Stimulated activated effector memory CD8-positive, alpha-beta T cell treated with anti-CD3 and anti-CD28 coated beads, Interleukin-12 subunit alpha, Interleukin-12 subunit beta, amount 100 ng/mL, for 72 hours (primary cell): ENCODE measurements around the gene GNAQ.

Experiments
- ATAC-seq: fragments of 150-1000 bp; cut with Tn5 transposase; 2 replicates; pipeline ENCODE4 v1.10.0; 2021
- DNase-seq, 2 donors: peaks; one replicate each; pipeline ENCODE4 v3.0.0; 2021 to 2022; ENCODE audit warnings: low spot score in 2 of 2
- H3K27ac Mint-ChIP-seq: one replicate; pipeline ENCODE4 v1.8.0; 2022; ENCODE audit warnings: mild to moderate bottlenecking, mixed read lengths
- H3K36me3 Mint-ChIP-seq: one replicate; pipeline ENCODE4 v1.8.0; 2022; ENCODE audit warnings: mild to moderate bottlenecking, mixed read lengths
- H3K4me1 Mint-ChIP-seq: one replicate; pipeline ENCODE4 v1.8.0; 2022; ENCODE audit warnings: mixed read lengths
- H3K4me3 Mint-ChIP-seq: one replicate; pipeline ENCODE4 v1.8.0; 2022; ENCODE audit warnings: mild to moderate bottlenecking, mixed read lengths
- H3K9me3 Mint-ChIP-seq: one replicate; pipeline ENCODE4 v1.8.0; 2022; ENCODE audit warnings: mixed read lengths

GNAQ gene

GRCh38 chr9:77817590-77818311 lies 213.9 kb downstream of the GNAQ start:
- H3K4me3 Mint-ChIP-seq: no peak overlapping the region
- no peak overlapping the region for H3K27ac Mint-ChIP-seq
- no peak for ATAC-seq
- H3K9me3 Mint-ChIP-seq: no peaks in the 10 kb centered on the region
- no peak for DNase-seq
- no peaks in the 10 kb centered on the region for H3K36me3 Mint-ChIP-seq
- H3K4me1 Mint-ChIP-seq: peaks cover 15% of the 10 kb centered on the region

- peaks cover 2% of the 10 kb centered on the region for H3K36me3 Mint-ChIP-seq
- DNase-seq (no peak), ATAC-seq (no peak)
- H3K9me3 Mint-ChIP-seq: no peaks in the 10 kb centered on the region
- no peak overlapping the region for H3K27ac Mint-ChIP-seq
- H3K4me1 Mint-ChIP-seq: peaks cover 15% of the 10 kb centered on the region
- no peak overlapping the region for H3K4me3 Mint-ChIP-seq
These were observed 214.8 kb downstream of the GNAQ start for GRCh38 chr9:77816641-77817341.

GRCh38 chr9:77815260-77815659 lies 216.4 kb downstream of the GNAQ start:
- Mint-ChIP-seq H3K27ac (no peak overlapping the region), H3K4me1 (peaks cover 15% of the 10 kb centered on the region), H3K36me3 (peaks cover 6% of the 10 kb centered on the region), H3K9me3 (no peaks in the 10 kb centered on the region), H3K4me3 (no peak overlapping the region)
- DNase-seq: no peak
- no peak for ATAC-seq

- no peaks in the 10 kb centered on the region for H3K9me3 Mint-ChIP-seq
- no peak overlapping the region for H3K4me3 Mint-ChIP-seq
- peaks cover 8% of the 10 kb centered on the region for H3K4me1 Mint-ChIP-seq
- no peak overlapping the region for H3K27ac Mint-ChIP-seq
- peaks cover 6% of the 10 kb centered on the region for H3K36me3 Mint-ChIP-seq
- DNase-seq (no peak), ATAC-seq (no peak)
These were observed 219.8 kb downstream of the GNAQ start for GRCh38 chr9:77811832-77812231.

GRCh38 chr9:77810637-77811119 lies 220.9 kb downstream of the GNAQ start:
- no peak overlapping the region for H3K4me3 Mint-ChIP-seq
- DNase-seq: no peak
- no peaks in the 10 kb centered on the region for H3K9me3 Mint-ChIP-seq
- H3K36me3 Mint-ChIP-seq: peaks cover 6% of the 10 kb centered on the region
- no peak overlapping the region for H3K27ac Mint-ChIP-seq
- peaks cover 8% of the 10 kb centered on the region for H3K4me1 Mint-ChIP-seq
- no peak for ATAC-seq

GRCh38 chr9:77810047-77810446 lies 221.6 kb downstream of the GNAQ start:
- Mint-ChIP-seq H3K27ac (no peak overlapping the region), H3K4me3 (no peak overlapping the region), H3K36me3 (peaks cover 6% of the 10 kb centered on the region), H3K4me1 (peaks cover 8% of the 10 kb centered on the region), H3K9me3 (no peaks in the 10 kb centered on the region)
- ATAC-seq (no peak), DNase-seq (no peak)

GRCh38 chr9:77809552-77809951 lies 222.1 kb downstream of the GNAQ start:
- Mint-ChIP-seq H3K4me3 (no peak overlapping the region), H3K27ac (no peak overlapping the region), H3K4me1 (peaks cover 8% of the 10 kb centered on the region), H3K36me3 (peaks cover 6% of the 10 kb centered on the region), H3K9me3 (no peaks in the 10 kb centered on the region)
- DNase-seq: no peak
- ATAC-seq: no peak

GRCh38 chr9:77808751-77809081 lies 222.9 kb downstream of the GNAQ start:
- H3K27ac Mint-ChIP-seq: no peak overlapping the region
- peaks cover 6% of the 10 kb centered on the region for H3K36me3 Mint-ChIP-seq
- H3K4me3 Mint-ChIP-seq: no peak overlapping the region
- DNase-seq: no peak
- peaks cover 3% of the 10 kb centered on the region for H3K4me1 Mint-ChIP-seq
- no peak for ATAC-seq
- no peaks in the 10 kb centered on the region for H3K9me3 Mint-ChIP-seq

GRCh38 chr9:77807846-77808750 lies 223.5 kb downstream of the GNAQ start:
- Mint-ChIP-seq H3K36me3 (peaks cover 6% of the 10 kb centered on the region), H3K4me3 (no peak overlapping the region), H3K4me1 (no peaks in the 10 kb centered on the region), H3K9me3 (no peaks in the 10 kb centered on the region), H3K27ac (no peak overlapping the region)
- ATAC-seq: no peak
- DNase-seq: no peak

GRCh38 chr9:77807281-77807683 lies 224.3 kb downstream of the GNAQ start:
- Mint-ChIP-seq H3K9me3 (no peaks in the 10 kb centered on the region), H3K36me3 (peaks cover 6% of the 10 kb centered on the region), H3K4me3 (no peak overlapping the region), H3K4me1 (no peaks in the 10 kb centered on the region), H3K27ac (no peak overlapping the region)
- ATAC-seq: peak; percentile 87
- DNase-seq: no peak

- Mint-ChIP-seq H3K36me3 (peaks cover 3% of the 10 kb centered on the region), H3K9me3 (no peaks in the 10 kb centered on the region), H3K4me3 (no peak overlapping the region), H3K27ac (no peak overlapping the region), H3K4me1 (no peaks in the 10 kb centered on the region)
- ATAC-seq (no peak), DNase-seq (no peak)
These were observed 224.9 kb downstream of the GNAQ start for GRCh38 chr9:77806741-77807140.

- DNase-seq (no peak), ATAC-seq (no peak)
- H3K4me1 Mint-ChIP-seq: no peaks in the 10 kb centered on the region
- no peak overlapping the region for H3K4me3 Mint-ChIP-seq
- H3K27ac Mint-ChIP-seq: no peak overlapping the region
- no peaks in the 10 kb centered on the region for H3K9me3 Mint-ChIP-seq
- no peaks in the 10 kb centered on the region for H3K36me3 Mint-ChIP-seq
These were observed 225.8 kb downstream of the GNAQ start for GRCh38 chr9:77805810-77806209.

GRCh38 chr9:77803423-77803822 lies 228.2 kb downstream of the GNAQ start:
- H3K36me3 Mint-ChIP-seq: no peaks in the 10 kb centered on the region
- DNase-seq (no peak), ATAC-seq (no peak)
- no peak overlapping the region for H3K4me3 Mint-ChIP-seq
- no peaks in the 10 kb centered on the region for H3K4me1 Mint-ChIP-seq
- no peak overlapping the region for H3K27ac Mint-ChIP-seq
- no peaks in the 10 kb centered on the region for H3K9me3 Mint-ChIP-seq

- Mint-ChIP-seq H3K4me1 (no peaks in the 10 kb centered on the region), H3K27ac (no peak overlapping the region), H3K36me3 (no peaks in the 10 kb centered on the region), H3K9me3 (no peaks in the 10 kb centered on the region), H3K4me3 (no peak overlapping the region)
- ATAC-seq (no peak), DNase-seq (no peak)
These were observed 228.9 kb downstream of the GNAQ start for GRCh38 chr9:77802515-77803293.

GRCh38 chr9:77802064-77802463 lies 229.5 kb downstream of the GNAQ start:
- DNase-seq: no peak
- no peak overlapping the region for H3K27ac Mint-ChIP-seq
- H3K36me3 Mint-ChIP-seq: no peaks in the 10 kb centered on the region

More at GRCh38 chr9:77802064-77802463, 229.5 kb downstream of the GNAQ start:
- no peak for ATAC-seq
- Mint-ChIP-seq H3K9me3 (no peaks in the 10 kb centered on the region), H3K4me1 (no peaks in the 10 kb centered on the region), H3K4me3 (no peak overlapping the region)
